DMS153 treated with DMSO at 0.1 percent for 48 hours (cell line): ENCODE results near the gene GRID1.

ENCODE experiments used
- DNase-seq: peaks from one replicate; lab custom pipeline; 2025; ENCODE audit not compliant: unreplicated experiment; lab: John Stamatoyannopoulos, UW

GRID1 gene

GRCh38 chr10:85612378-85612775, 754.2 kb downstream of the GRID1 start:
- DNase-seq, result no peak

GRCh38 chr10:85611746-85612377, 754.7 kb downstream of the GRID1 start:
- DNase-seq, result no peak

- DNase-seq, result no peak
Observed at GRCh38 chr10:85611093-85611740, 755.4 kb downstream of the GRID1 start.

GRCh38 chr10:85610381-85611092, 756.1 kb downstream of the GRID1 start:
- no peak for DNase-seq

- no peak for DNase-seq
Observed at GRCh38 chr10:85609509-85609908, 757.1 kb downstream of the GRID1 start.

- no peak for DNase-seq
Observed at GRCh38 chr10:85608706-85609105, 757.9 kb downstream of the GRID1 start.

- DNase-seq, result no peak
Observed at GRCh38 chr10:85607043-85607695, 759.4 kb downstream of the GRID1 start.

- DNase-seq, result no peak
Observed at GRCh38 chr10:85606401-85606800, 760.2 kb downstream of the GRID1 start.

GRCh38 chr10:85604884-85605283, 761.7 kb downstream of the GRID1 start:
- no peak for DNase-seq

GRCh38 chr10:85604136-85604725, 762.4 kb downstream of the GRID1 start:
- DNase-seq, result no peak

- no peak for DNase-seq
Observed at GRCh38 chr10:85603151-85603940, 763.2 kb downstream of the GRID1 start.

GRCh38 chr10:85602713-85603112, 763.9 kb downstream of the GRID1 start:
- no peak for DNase-seq

GRCh38 chr10:85602306-85602705, 764.3 kb downstream of the GRID1 start:
- no peak for DNase-seq

- DNase-seq, result no peak
Observed at GRCh38 chr10:85601526-85601925, 765.1 kb downstream of the GRID1 start.

GRCh38 chr10:85600744-85601081, 765.9 kb downstream of the GRID1 start:
- DNase-seq, result no peak

GRCh38 chr10:85600026-85600743, 766.4 kb downstream of the GRID1 start:
- no peak for DNase-seq

GRCh38 chr10:85599081-85599480, 767.5 kb downstream of the GRID1 start:
- DNase-seq, result no peak

GRCh38 chr10:85598646-85599045, 767.9 kb downstream of the GRID1 start:
- no peak for DNase-seq

- no peak for DNase-seq
Observed at GRCh38 chr10:85597006-85597405, 769.6 kb downstream of the GRID1 start.

- DNase-seq, result no peak
Observed at GRCh38 chr10:85596389-85596788, 770.2 kb downstream of the GRID1 start.
